Stimulated activated CD8-positive, alpha-beta memory T cell treated with anti-CD3 and anti-CD28 coated beads, Interleukin-15, amount 100 ng/mL, for 48 hours (primary cell): ENCODE measurements around the gene KRT31.
"Not testable (repeated sequence)": the region's sequence is repeated elsewhere in the genome, so short reads cannot be mapped to it uniquely, and the experiment has no call there.

Experiments
- DNase-seq, 2 donors: peaks; one replicate each; pipeline ENCODE4 v3.0.0-alpha.2; 2020; ENCODE audit warnings: low read depth in 2 of 2

KRT31 gene

GRCh38 chr17:41417576-41418015 is 20.2 kb upstream of the KRT31 start:
- DNase-seq = no peak

GRCh38 chr17:41417127-41417526 is 19.7 kb upstream of the KRT31 start:
- DNase-seq = no peak

GRCh38 chr17:41416479-41416878 is 19.1 kb upstream of the KRT31 start:
- DNase-seq = no peak

GRCh38 chr17:41415833-41416335 is 18.5 kb upstream of the KRT31 start:
- DNase-seq = no peak

GRCh38 chr17:41415411-41415810 is 18.0 kb upstream of the KRT31 start:
- DNase-seq = no peak

GRCh38 chr17:41413982-41414381 is 16.6 kb upstream of the KRT31 start:
- no peak for DNase-seq

GRCh38 chr17:41413353-41413957 is 16.0 kb upstream of the KRT31 start:
- DNase-seq = no peak

- DNase-seq = no peak
Measured at GRCh38 chr17:41411072-41411840, 13.8 kb upstream of the KRT31 start.

- no peak for DNase-seq
Measured at GRCh38 chr17:41407226-41407625, 9.8 kb upstream of the KRT31 start.

- DNase-seq = no peak
Measured at GRCh38 chr17:41406205-41406604, 8.8 kb upstream of the KRT31 start.

GRCh38 chr17:41404024-41404671 is 6.7 kb upstream of the KRT31 start:
- peak; percentile 35 to 53 for DNase-seq

- DNase-seq = no peak
Measured at GRCh38 chr17:41403404-41404023, 6.1 kb upstream of the KRT31 start.

- no peak for DNase-seq
Measured at GRCh38 chr17:41402161-41402560, 4.8 kb upstream of the KRT31 start.

- DNase-seq = no peak
Measured at GRCh38 chr17:41396340-41396739, 1.1 kb downstream of the KRT31 start.

GRCh38 chr17:41395611-41396010 is 1.8 kb downstream of the KRT31 start:
- DNase-seq = no peak

- not testable (repeated sequence) for DNase-seq
Measured at GRCh38 chr17:41395044-41395443, 2.4 kb downstream of the KRT31 start.

GRCh38 chr17:41394254-41394996 is 3.0 kb downstream of the KRT31 start:
- DNase-seq = no peak

- no peak for DNase-seq
Measured at GRCh38 chr17:41393826-41394225, 3.6 kb downstream of the KRT31 start.

- no peak for DNase-seq
Measured at GRCh38 chr17:41393294-41393693, 4.1 kb downstream of the KRT31 start.

- DNase-seq = no peak
Measured at GRCh38 chr17:41392278-41392677, 5.1 kb downstream of the KRT31 start.

- DNase-seq = no peak
Measured at GRCh38 chr17:41391535-41391934, 5.9 kb downstream of the KRT31 start.
